Measurements from ENCODE around the gene STARD13. TPM values are rescaled to one million over a fixed set of nuclear protein-coding genes. Genes with fewer than 3 reads are reported as not detected.

The STARD13 gene
- total and polyA plus RNA-seq, 7 experiments from 2014 or later: 0.30 to 1.1 (median 0.73) TPM; not detected in 2

GRCh38 chr13:33066329-33066728, 219.2 kb downstream of the STARD13 start:
- H3K9me3 Mint-ChIP-seq: peaks cover 0 to 3% (median 0%) of the 10 kb centered on the region in 11 donors
- Histone ChIP-seq H3K9me3 (ENCODE audit: control insufficient read depth in 2 of 3, low read length in 3 of 3) (no peaks in the 10 kb centered on the region), H3K27ac (ENCODE audit: low read depth, low read length) (no peak overlapping the region), H3K36me3 (ENCODE audit: control insufficient read depth in 2 of 3, insufficient read depth in 3 of 3, low read length in 3 of 3) (no peaks in the 10 kb centered on the region), H3K4me1 (ENCODE audit: control insufficient read depth in 2 of 2, insufficient read depth in 2 of 2, low read length in 2 of 2) (no peaks in the 10 kb centered on the region), H3K27me3 (ENCODE audit: control insufficient read depth in 2 of 2, insufficient read depth in 2 of 2, low read length in 2 of 2) (no peaks in the 10 kb centered on the region), H3K4me3 (ENCODE audit: low read length) (no peak overlapping the region)
- DNase-seq: no peak
- peaks cover 0 to 4% (median 0%) of the 10 kb centered on the region in 5 donors for H3K27me3 Mint-ChIP-seq
- H3K4me1 Mint-ChIP-seq: peaks cover 0 to 9% (median 0%) of the 10 kb centered on the region in 7 donors
- POLR2A ChIA-PET: no interaction called here
- H3K36me3 Mint-ChIP-seq: peaks cover 0 to 3% (median 0%) of the 10 kb centered on the region in 5 donors
- no peak overlapping the region for H3K27ac Mint-ChIP-seq
- intact Hi-C loops (cut with micrococcal nuclease): no loop called here
- no peak for ATAC-seq
- no peak overlapping the region for H3K4me3 Mint-ChIP-seq
- CTCF ChIA-PET: no interaction called here

- Mint-ChIP-seq H3K4me1 (peaks cover 0 to 3% (median 0%) of the 10 kb centered on the region in 7 donors), H3K9me3 (peaks cover 0 to 3% (median 0%) of the 10 kb centered on the region in 11 donors), H3K4me3 (no peak overlapping the region), H3K27ac (no peak overlapping the region), H3K27me3 (no peaks in the 10 kb centered on the region), H3K36me3 (peaks cover 0 to 3% (median 0%) of the 10 kb centered on the region in 5 donors)
- H3K9me3 ChIP-seq (ENCODE audit: control insufficient read depth in 2 of 3, low read length in 3 of 3): no peaks in the 10 kb centered on the region
- POLR2A ChIA-PET: no interaction called here
- H3K27ac ChIP-seq (ENCODE audit: low read depth, low read length): no peak overlapping the region
- CTCF ChIA-PET: no interaction called here
- DNase-seq (no peak), ATAC-seq (no peak)
- no peaks in the 10 kb centered on the region for H3K27me3 ChIP-seq (ENCODE audit: control insufficient read depth in 2 of 2, insufficient read depth in 2 of 2, low read length in 2 of 2)
- H3K4me1 ChIP-seq (ENCODE audit: control insufficient read depth in 2 of 2, insufficient read depth in 2 of 2, low read length in 2 of 2): no peaks in the 10 kb centered on the region
- no peak overlapping the region for H3K4me3 ChIP-seq (ENCODE audit: low read length)
- no peaks in the 10 kb centered on the region for H3K36me3 ChIP-seq (ENCODE audit: control insufficient read depth in 2 of 3, insufficient read depth in 3 of 3, low read length in 3 of 3)
- intact Hi-C loops (cut with micrococcal nuclease): no loop called here
These were observed 224.7 kb downstream of the STARD13 start for GRCh38 chr13:33060815-33061214.

GRCh38 chr13:33058776-33059327, 226.7 kb downstream of the STARD13 start:
- H3K9me3 Mint-ChIP-seq: peaks cover 0 to 3% (median 0%) of the 10 kb centered on the region in 11 donors
- POLR2A ChIA-PET: no interaction called here

GRCh38 chr13:33057019-33057780, 228.4 kb downstream of the STARD13 start:
- POLR2A ChIA-PET: no interaction called here
- no peak overlapping the region for H3K4me3 ChIP-seq (ENCODE audit: low read length)
- Mint-ChIP-seq H3K27ac (no peak overlapping the region), H3K36me3 (peaks cover 0 to 10% (median 0%) of the 10 kb centered on the region in 5 donors), H3K27me3 (no peaks in the 10 kb centered on the region), H3K4me3 (no peak overlapping the region), H3K9me3 (no peaks in the 10 kb centered on the region), H3K4me1 (peaks cover 0 to 3% (median 0%) of the 10 kb centered on the region in 7 donors)
- no peaks in the 10 kb centered on the region for H3K9me3 ChIP-seq (ENCODE audit: control insufficient read depth in 2 of 3, low read length in 3 of 3)
- H3K36me3 ChIP-seq (ENCODE audit: control insufficient read depth in 2 of 3, insufficient read depth in 3 of 3, low read length in 3 of 3): no peaks in the 10 kb centered on the region
- intact Hi-C loops (cut with micrococcal nuclease): loop anchor here in 1 of 2 donors (10.0 kb wide), 1 partner anchor 328 kb away; no protein-coding TSS in a partner anchor
- ATAC-seq (no peak), DNase-seq (no peak)
- H3K4me1 ChIP-seq (ENCODE audit: control insufficient read depth in 2 of 2, insufficient read depth in 2 of 2, low read length in 2 of 2): no peaks in the 10 kb centered on the region
- no peaks in the 10 kb centered on the region for H3K27me3 ChIP-seq (ENCODE audit: control insufficient read depth in 2 of 2, insufficient read depth in 2 of 2, low read length in 2 of 2)
- CTCF ChIA-PET: no interaction called here
- H3K27ac ChIP-seq (ENCODE audit: low read depth, low read length): no peak overlapping the region

More at GRCh38 chr13:33058776-33059327, 226.7 kb downstream of the STARD13 start:
- Mint-ChIP-seq H3K27ac (no peak overlapping the region), H3K27me3 (no peaks in the 10 kb centered on the region), H3K4me3 (no peak overlapping the region), H3K36me3 (peaks cover 0 to 6% (median 0%) of the 10 kb centered on the region in 5 donors), H3K4me1 (peaks cover 0 to 3% (median 0%) of the 10 kb centered on the region in 7 donors)
- intact Hi-C loops (cut with micrococcal nuclease): loop anchor here in 1 of 2 donors (10.0 kb wide), 1 partner anchor 326 kb away; no protein-coding TSS in a partner anchor
- no peaks in the 10 kb centered on the region for H3K9me3 ChIP-seq (ENCODE audit: control insufficient read depth in 2 of 3, low read length in 3 of 3)
- no peak for ATAC-seq
- no peak for DNase-seq
- H3K36me3 ChIP-seq (ENCODE audit: control insufficient read depth in 2 of 3, insufficient read depth in 3 of 3, low read length in 3 of 3): no peaks in the 10 kb centered on the region
- no peak overlapping the region for H3K4me3 ChIP-seq (ENCODE audit: low read length)
- CTCF ChIA-PET: no interaction called here
- H3K27ac ChIP-seq (ENCODE audit: low read depth, low read length): no peak overlapping the region
- H3K27me3 ChIP-seq (ENCODE audit: control insufficient read depth in 2 of 2, insufficient read depth in 2 of 2, low read length in 2 of 2): no peaks in the 10 kb centered on the region
- no peaks in the 10 kb centered on the region for H3K4me1 ChIP-seq (ENCODE audit: control insufficient read depth in 2 of 2, insufficient read depth in 2 of 2, low read length in 2 of 2)

GRCh38 chr13:33053397-33054066, 232.0 kb downstream of the STARD13 start:
- ChIA-PET POLR2A (no interaction called here), CTCF (no interaction called here)
- H3K4me3 Mint-ChIP-seq: no peak overlapping the region
- H3K4me3 ChIP-seq (ENCODE audit: low read length): no peak overlapping the region
- peaks cover 0 to 3% (median 0%) of the 10 kb centered on the region in 7 donors for H3K4me1 Mint-ChIP-seq
- intact Hi-C loops (cut with micrococcal nuclease): loop anchor here in 1 of 2 donors (10.0 kb wide), 1 partner anchor 331 kb away; no protein-coding TSS in a partner anchor
- DNase-seq (no peak), ATAC-seq (no peak)
- H3K36me3 Mint-ChIP-seq: peaks cover 0 to 11% (median 0%) of the 10 kb centered on the region in 5 donors
- no peaks in the 10 kb centered on the region for H3K36me3 ChIP-seq (ENCODE audit: control insufficient read depth in 2 of 3, insufficient read depth in 3 of 3, low read length in 3 of 3)
- no peaks in the 10 kb centered on the region for H3K9me3 ChIP-seq (ENCODE audit: control insufficient read depth in 2 of 3, low read length in 3 of 3)
- no peaks in the 10 kb centered on the region for H3K9me3 Mint-ChIP-seq
- no peaks in the 10 kb centered on the region for H3K27me3 ChIP-seq (ENCODE audit: control insufficient read depth in 2 of 2, insufficient read depth in 2 of 2, low read length in 2 of 2)
- no peak overlapping the region for H3K27ac ChIP-seq (ENCODE audit: low read depth, low read length)
- no peak overlapping the region for H3K27ac Mint-ChIP-seq
- H3K27me3 Mint-ChIP-seq: peaks cover 2 to 15% (median 6%) of the 10 kb centered on the region in 5 donors
- H3K4me1 ChIP-seq (ENCODE audit: control insufficient read depth in 2 of 2, insufficient read depth in 2 of 2, low read length in 2 of 2): no peaks in the 10 kb centered on the region

All from naive thymus-derived CD4-positive, alpha-beta T cell (primary cell).